ENCODE data around the gene TRIM24.

Gene TRIM24

DNA sequence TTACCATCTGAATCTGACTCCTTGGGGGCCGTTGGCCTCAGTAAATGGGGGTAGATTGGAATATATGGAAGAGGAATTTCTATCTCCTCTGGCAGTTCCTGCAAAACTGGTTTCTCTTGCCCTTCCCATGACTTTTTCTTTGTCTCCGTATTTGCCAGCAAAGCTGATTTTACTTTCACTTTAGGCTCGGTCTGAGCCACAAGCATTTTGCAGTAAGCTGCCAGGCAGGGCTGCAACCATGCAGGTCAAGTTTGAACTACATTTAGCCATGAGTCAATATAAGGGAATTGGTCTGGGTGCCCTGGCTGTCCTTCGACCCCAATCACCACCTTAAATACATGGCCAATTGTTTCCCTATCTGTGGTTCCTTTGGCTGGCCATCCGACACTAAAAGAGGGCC lies 104.3 kb downstream of the TRIM24 start:
- H3K4me2 ChIP-seq (ENCODE audit: low read length) = no peak overlapping the region
- no peaks in the 10 kb centered on the region for H3K4me1 ChIP-seq (ENCODE audit: insufficient read depth, low read length, severe bottlenecking)
- no peak overlapping the region for H3K4me3 ChIP-seq (ENCODE audit: low read depth, low read length, poor library complexity, severe bottlenecking)
- H2AFZ ChIP-seq (ENCODE audit: low read length) = no peak overlapping the region
- TF ChIP-seq EZH2 (IDR thresholded peaks at IDR 0.05; ENCODE audit: borderline replicate concordance, low read length) = no peak
- TF ChIP-seq, protein P1, sequence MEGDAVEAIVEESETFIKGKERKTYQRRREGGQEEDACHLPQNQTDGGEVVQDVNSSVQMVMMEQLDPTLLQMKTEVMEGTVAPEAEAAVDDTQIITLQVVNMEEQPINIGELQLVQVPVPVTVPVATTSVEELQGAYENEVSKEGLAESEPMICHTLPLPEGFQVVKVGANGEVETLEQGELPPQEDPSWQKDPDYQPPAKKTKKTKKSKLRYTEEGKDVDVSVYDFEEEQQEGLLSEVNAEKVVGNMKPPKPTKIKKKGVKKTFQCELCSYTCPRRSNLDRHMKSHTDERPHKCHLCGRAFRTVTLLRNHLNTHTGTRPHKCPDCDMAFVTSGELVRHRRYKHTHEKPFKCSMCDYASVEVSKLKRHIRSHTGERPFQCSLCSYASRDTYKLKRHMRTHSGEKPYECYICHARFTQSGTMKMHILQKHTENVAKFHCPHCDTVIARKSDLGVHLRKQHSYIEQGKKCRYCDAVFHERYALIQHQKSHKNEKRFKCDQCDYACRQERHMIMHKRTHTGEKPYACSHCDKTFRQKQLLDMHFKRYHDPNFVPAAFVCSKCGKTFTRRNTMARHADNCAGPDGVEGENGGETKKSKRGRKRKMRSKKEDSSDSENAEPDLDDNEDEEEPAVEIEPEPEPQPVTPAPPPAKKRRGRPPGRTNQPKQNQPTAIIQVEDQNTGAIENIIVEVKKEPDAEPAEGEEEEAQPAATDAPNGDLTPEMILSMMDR (IDR thresholded peaks at IDR 0.05; ENCODE audit: low read length) = no peak
- H3F3A ChIP-seq (ENCODE audit: insufficient read depth, low read length) = no peaks in the 10 kb centered on the region
- no peaks in the 10 kb centered on the region for H3K27me3 ChIP-seq (ENCODE audit: insufficient read depth, low read length)
- no peaks in the 10 kb centered on the region for H3K9me2 ChIP-seq (ENCODE audit: low read depth, low read length)
- 0 out of 2 replicates have a peak, but pooled peaks cover 3% of the 10 kb centered on the region for H4K20me1 ChIP-seq (ENCODE audit: insufficient read depth, low read length)
- H3K79me2 ChIP-seq (ENCODE audit: insufficient read depth, low read length) = no peaks in the 10 kb centered on the region
- peaks cover 92% of the 10 kb centered on the region for H3K36me3 ChIP-seq (ENCODE audit: insufficient read depth, low read length)
- peaks cover 18% of the 10 kb centered on the region; the same call in 1 of the 2 replicates for H3K9me3 ChIP-seq (ENCODE audit: low read length)
- H3K9ac ChIP-seq (ENCODE audit: low read length) = no peak overlapping the region
- H3K27ac ChIP-seq (ENCODE audit: low read depth, low read length, poor library complexity, severe bottlenecking) = no peak overlapping the region

DNA sequence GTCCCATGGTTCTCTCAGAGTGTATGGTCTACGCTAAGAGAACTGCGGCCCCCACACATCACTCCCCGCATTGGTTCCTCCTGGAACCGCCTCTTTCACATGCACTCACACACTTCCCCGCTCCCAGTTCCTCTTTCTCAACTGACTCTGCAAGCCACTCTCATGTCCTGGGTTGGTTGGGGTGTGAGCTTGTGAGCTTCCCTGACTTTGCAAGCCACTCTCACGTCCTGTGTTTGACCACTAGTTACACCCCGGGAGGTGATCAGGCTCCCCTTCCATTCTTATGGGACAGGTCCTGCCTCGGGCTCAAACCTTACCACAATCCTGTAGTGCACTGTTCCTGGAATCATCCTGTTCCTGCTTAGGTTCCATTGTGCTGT lies 105.0 kb downstream of the TRIM24 start:
- Histone ChIP-seq H2AFZ (ENCODE audit: low read length) (no peak overlapping the region), H3K79me2 (ENCODE audit: insufficient read depth, low read length) (no peaks in the 10 kb centered on the region), H3K9me3 (ENCODE audit: low read length) (peaks cover 18% of the 10 kb centered on the region; the same call in 1 of the 2 replicates), H3K4me1 (ENCODE audit: insufficient read depth, low read length, severe bottlenecking) (no peaks in the 10 kb centered on the region), H3K27ac (ENCODE audit: low read depth, low read length, poor library complexity, severe bottlenecking) (no peak overlapping the region), H3K4me2 (ENCODE audit: low read length) (no peak overlapping the region), H3K27me3 (ENCODE audit: insufficient read depth, low read length) (no peaks in the 10 kb centered on the region), H3K4me3 (ENCODE audit: low read depth, low read length, poor library complexity, severe bottlenecking) (no peak overlapping the region), H3K9me2 (ENCODE audit: low read depth, low read length) (no peaks in the 10 kb centered on the region), H4K20me1 (ENCODE audit: insufficient read depth, low read length) (0 out of 2 replicates have a peak, but pooled peaks cover 3% of the 10 kb centered on the region), H3K36me3 (ENCODE audit: insufficient read depth, low read length) (peaks cover 91% of the 10 kb centered on the region), H3K9ac (ENCODE audit: low read length) (no peak overlapping the region), H3F3A (ENCODE audit: insufficient read depth, low read length) (no peaks in the 10 kb centered on the region)
- TF ChIP-seq EZH2 (IDR thresholded peaks at IDR 0.05; ENCODE audit: borderline replicate concordance, low read length) = no peak
- TF ChIP-seq, protein P1 (IDR thresholded peaks at IDR 0.05; ENCODE audit: low read length) = no peak

DNA sequence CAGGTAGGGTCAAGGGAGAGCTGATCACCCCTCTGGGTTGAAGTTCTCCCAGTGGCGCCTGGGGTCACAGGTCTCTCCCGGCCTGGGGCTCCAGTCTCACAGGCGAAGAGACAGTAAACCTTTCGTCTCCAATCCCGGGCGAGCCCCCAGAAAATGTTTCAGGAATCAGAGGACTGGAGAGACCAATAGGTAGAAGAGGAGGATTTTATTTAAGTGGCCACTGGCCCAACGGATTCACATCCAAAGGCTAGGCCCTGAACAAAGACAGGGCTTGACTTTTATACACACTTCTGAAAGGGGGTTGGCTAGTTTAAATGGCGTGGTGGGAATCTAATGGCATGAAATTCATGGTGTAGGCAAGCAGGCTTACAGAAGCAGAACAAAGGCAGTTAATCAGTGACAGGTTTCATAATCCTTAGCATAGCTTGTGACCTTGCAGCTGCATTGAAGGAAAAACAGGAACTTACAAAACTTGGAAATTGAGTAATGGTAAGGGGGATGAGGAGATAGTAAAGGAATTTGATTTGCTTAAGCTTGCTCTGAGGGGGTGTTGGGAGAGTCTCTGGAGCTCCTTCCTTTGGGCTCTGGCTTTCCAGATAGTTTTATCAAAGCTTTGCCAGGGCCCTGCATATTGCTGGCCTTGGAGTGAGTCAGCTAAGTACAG lies 105.5 kb downstream of the TRIM24 start:
- H3K4me2 ChIP-seq (ENCODE audit: low read length) = no peak overlapping the region
- no peaks in the 10 kb centered on the region for H3K9me2 ChIP-seq (ENCODE audit: low read depth, low read length)
- H4K20me1 ChIP-seq (ENCODE audit: insufficient read depth, low read length) = 0 out of 2 replicates have a peak, but pooled peaks cover 3% of the 10 kb centered on the region
- H2AFZ ChIP-seq (ENCODE audit: low read length) = no peak overlapping the region
- no peaks in the 10 kb centered on the region for H3K27me3 ChIP-seq (ENCODE audit: insufficient read depth, low read length)
- peaks cover 18% of the 10 kb centered on the region; the same call in 1 of the 2 replicates for H3K9me3 ChIP-seq (ENCODE audit: low read length)
- H3K79me2 ChIP-seq (ENCODE audit: insufficient read depth, low read length) = no peaks in the 10 kb centered on the region
- H3K27ac ChIP-seq (ENCODE audit: low read depth, low read length, poor library complexity, severe bottlenecking) = no peak overlapping the region
- no peak overlapping the region for H3K9ac ChIP-seq (ENCODE audit: low read length)
- H3K4me1 ChIP-seq (ENCODE audit: insufficient read depth, low read length, severe bottlenecking) = no peaks in the 10 kb centered on the region
- peaks cover 91% of the 10 kb centered on the region for H3K36me3 ChIP-seq (ENCODE audit: insufficient read depth, low read length)
- no peak for TF ChIP-seq EZH2 (IDR thresholded peaks at IDR 0.05; ENCODE audit: borderline replicate concordance, low read length)
- TF ChIP-seq, protein P1 (IDR thresholded peaks at IDR 0.05; ENCODE audit: low read length) = no peak
- H3F3A ChIP-seq (ENCODE audit: insufficient read depth, low read length) = no peaks in the 10 kb centered on the region
- H3K4me3 ChIP-seq (ENCODE audit: low read depth, low read length, poor library complexity, severe bottlenecking) = no peak overlapping the region
